HG02678 (cell line): Measurements from ENCODE around the gene FIZ1.
"Not testable (repeated sequence)": the region's sequence is repeated elsewhere in the genome, so short reads cannot be mapped to it uniquely, and the experiment has no call there.

Experiments
- ATAC-seq: cut with Tn5 transposase; IDR thresholded peaks from one replicate; pipeline ENCODE4 v1.9.1; 2021; ENCODE audit warnings: mild to moderate bottlenecking, moderate library complexity; ENCODE audit not compliant: unreplicated experiment

Gene FIZ1

GRCh38 chr19:55578031-55578760 is 21.1 kb downstream of the FIZ1 start:
- no peak for ATAC-seq

GRCh38 chr19:55576746-55577145 is 22.6 kb downstream of the FIZ1 start:
- no peak for ATAC-seq

- ATAC-seq: not testable (repeated sequence)
Measured at GRCh38 chr19:55573929-55574328, 25.4 kb downstream of the FIZ1 start.

GRCh38 chr19:55569477-55569876 is 29.8 kb downstream of the FIZ1 start:
- ATAC-seq: not testable (repeated sequence)

GRCh38 chr19:55567708-55568328 is 31.5 kb downstream of the FIZ1 start:
- no peak for ATAC-seq

GRCh38 chr19:55566823-55567222 is 32.5 kb downstream of the FIZ1 start:
- no peak for ATAC-seq

DNA sequence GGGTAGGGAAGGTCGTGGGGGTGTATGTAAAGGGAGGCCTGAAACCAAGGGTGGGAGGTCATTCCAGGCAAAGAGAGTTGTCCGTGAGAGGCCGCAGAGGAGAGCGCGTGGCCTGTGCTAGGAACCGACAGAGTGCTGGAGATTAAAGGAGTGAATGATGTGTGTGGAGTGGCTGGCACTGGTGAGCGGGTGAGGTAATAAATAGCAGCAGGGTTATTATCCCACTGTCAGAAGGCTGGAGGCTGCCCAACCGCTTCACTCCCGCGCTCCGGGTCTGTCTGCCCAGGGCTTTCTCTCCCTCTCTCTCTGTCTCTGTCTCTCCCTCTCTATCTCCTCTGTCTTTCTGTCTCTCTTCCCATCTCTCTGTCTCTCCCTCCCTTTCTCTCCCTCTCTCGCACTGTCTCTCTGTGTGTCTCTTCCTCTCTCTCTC is 36.0 kb downstream of the FIZ1 start:
- no peak for ATAC-seq

GRCh38 chr19:55559684-55560083 is 39.6 kb downstream of the FIZ1 start:
- ATAC-seq: no peak

DNA sequence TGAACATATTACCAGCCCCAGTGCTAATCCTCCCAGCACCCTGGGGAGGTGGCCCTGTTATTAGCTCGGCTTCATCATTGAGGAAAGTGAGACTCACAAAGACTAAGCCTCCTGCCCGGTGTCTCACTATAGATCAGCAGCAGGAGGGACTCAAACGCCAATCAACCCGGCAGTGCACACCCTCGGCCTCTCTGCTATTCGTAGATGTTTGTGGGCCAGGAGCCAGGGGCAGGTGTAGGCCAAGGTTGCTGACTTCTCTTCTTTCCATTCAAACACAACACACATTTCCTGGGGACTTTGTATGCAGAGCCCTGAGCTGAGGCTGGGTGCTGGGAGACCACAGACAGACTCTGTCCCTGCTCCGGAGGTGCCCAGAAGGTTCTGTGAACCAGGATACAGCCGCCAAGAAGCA is 44.6 kb downstream of the FIZ1 start:
- no peak for ATAC-seq

GRCh38 chr19:55554302-55554701 is 45.0 kb downstream of the FIZ1 start:
- ATAC-seq: no peak

- no peak for ATAC-seq
Measured at GRCh38 chr19:55553217-55554182, 45.8 kb downstream of the FIZ1 start.

DNA sequence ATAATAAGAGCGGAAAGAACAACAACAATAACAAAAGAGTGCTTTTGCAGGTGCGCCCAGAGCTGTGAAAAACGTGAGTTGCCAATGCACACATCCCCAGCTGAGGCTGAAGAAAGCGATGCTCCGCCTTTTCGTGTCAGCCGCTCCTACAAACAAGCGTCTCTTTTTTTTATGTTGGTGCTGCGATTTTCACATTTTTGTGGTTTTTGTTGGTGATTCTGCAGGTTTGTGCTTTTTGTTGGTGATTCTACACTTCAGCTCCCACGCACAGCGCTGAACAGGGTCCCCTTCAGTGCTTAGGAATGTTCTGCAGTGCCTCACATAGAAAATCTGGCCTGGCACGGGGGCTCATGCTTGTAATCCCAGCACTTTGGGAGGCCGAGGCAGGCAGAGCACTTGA is 46.7 kb downstream of the FIZ1 start:
- no peak for ATAC-seq

GRCh38 chr19:55552206-55552605 is 47.1 kb downstream of the FIZ1 start:
- ATAC-seq: no peak

DNA sequence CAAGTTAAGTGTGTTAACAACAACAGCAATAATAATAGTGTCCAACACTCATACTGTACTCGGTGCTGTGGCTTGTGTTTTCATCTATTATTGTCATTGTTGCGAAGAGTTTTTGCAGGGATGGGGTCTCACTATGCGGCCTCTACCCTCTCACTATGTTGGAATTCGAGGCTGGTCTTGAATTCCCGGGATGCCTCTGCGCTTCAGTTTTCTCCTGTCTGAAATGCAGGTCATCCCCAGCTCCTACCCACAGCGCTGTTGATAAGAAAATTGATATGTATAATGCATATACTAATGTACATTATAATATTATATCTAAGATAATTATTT is 49.0 kb downstream of the FIZ1 start:
- ATAC-seq: no peak

DNA sequence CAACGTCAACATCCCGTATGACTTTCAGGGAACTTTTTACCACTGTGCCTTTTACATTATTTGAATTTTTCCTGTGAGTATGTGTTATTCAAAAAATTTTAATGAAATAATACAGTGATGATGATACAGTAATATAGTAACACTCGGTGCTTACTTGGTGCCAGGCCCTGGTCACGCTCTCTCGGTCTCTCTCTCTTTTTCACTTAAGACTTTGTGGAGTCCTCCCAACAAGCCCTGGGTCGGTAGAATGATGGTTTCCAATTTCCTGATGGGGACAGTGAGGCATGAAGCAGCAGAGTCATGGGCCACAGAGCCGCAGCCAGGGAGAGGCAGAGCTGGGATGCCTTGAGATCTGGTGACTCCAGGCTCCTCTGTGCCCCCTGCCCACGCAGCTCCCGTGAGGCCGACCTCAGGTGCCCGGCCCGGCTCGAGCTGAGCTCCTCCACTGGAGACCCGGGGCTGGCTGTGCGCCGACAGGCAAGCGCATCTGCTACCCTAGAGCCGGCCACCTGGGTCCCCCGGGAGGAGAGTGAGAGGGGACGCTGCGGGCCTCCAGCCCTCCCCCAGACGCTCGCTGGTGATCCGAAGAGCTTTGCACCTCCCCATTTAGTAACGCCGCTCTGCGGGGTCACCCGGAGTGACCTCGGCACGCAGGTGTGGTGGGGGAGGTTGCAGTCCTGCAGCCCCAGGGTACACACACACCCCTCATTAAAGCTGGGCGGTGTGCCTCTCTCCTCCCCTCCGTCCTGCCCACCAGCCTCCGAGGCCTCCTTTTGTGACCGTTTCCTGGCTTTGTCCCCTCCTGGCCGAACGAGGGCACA is 49.6 kb downstream of the FIZ1 start:
- ATAC-seq: no peak

DNA sequence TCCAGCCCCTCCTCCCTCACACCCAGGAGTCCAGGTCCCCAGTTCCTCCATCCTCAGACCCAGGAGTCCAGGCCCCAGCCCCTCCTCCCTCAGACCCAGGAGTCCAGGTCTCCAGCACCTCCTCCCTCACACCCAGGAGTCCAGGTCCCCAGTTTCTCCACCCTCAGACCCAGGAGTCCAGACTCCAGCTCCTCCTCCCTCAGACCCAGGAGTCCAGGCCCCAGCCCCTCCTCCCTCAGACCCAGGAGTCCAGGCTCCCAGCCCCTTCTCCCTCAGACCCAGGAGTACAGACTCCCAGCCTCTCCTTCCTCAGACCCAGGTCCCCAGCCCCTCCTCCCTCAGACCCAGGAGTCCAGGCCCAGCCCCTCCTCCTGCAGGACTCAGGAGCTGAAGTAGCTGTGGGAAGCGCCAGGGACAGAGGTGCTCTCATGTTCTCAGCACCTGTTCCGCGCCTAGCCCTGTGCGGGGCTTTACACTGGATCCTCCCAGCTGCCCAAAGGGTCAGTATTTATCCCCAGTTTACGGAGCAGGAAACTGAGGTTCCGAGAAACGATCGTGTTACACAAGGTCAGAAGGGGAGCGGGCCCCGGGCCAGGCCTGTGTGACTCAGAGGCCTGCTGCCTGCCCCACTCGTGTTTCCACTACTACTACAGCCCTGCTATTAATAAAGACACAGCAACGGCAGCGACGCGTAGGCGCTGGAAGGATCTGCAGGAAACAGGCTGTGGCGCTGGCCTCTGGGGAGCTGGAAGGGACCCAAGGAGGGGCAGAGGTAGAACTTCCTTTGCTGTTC is 52.3 kb downstream of the FIZ1 start:
- no peak for ATAC-seq

DNA sequence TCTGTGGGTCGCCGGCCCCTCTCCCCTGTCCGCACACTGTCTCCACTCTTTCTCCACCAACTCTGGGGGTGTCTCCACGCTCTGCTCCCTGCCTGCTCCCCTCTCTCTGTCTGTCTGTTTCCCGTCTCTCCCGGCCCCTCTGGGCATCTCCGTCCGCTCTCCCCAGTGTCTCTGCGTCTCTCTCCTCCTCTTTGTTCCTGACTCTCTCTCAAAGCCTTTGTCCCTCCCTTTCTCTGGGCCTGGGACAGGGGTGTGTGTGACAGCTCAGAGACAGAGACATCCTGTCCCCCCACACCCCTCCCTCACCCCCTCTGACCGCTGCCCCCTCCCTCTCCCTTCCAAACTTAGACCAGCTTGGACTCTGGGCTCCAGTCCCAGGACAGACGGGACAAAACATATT is 53.3 kb downstream of the FIZ1 start:
- ATAC-seq: no peak

DNA sequence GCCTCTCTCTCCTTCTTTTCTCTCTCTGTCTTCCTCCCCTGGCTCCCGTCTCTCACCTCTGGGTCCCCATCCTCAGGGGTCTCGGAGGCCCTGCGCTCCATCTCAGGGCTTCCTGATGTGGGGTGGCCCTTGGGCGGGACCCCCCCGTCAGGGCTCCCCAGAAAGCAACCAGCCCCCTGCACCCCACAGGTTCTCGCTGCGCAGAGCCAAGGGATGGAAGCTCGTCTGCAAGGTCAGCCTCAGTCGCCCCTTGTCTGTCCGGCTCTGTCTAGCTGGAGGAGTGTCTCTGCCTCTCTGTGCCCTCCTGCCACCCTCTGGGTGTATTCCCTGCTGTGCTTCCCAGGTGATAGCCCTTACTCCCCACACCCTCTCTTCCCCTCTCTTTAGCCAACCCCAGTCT is 53.9 kb downstream of the FIZ1 start, which contains the start of gene SBK3:
Gene SBK3 (minus strand): TSS at position 101 of the 400 bp plus-strand sequence. CDS start 0 bp downstream, at position 101.
- ATAC-seq: no peak

GRCh38 chr19:55544776-55545439 is 54.4 kb downstream of the FIZ1 start:
- ATAC-seq: no peak
